PC-3 (cell line): Measurements from ENCODE around the gene ASB10. TPM values are rescaled to one million over a fixed set of nuclear protein-coding genes. Genes with fewer than 3 reads are reported as not detected.
A peak's percentile ranks its signal among the peaks of the same experiment; 100 is the strongest.

Source experiments
- ATAC-seq: fragments of 200-7000 bp; cut with Tn5 transposase; 2 replicates; pipeline ENCODE4 v1.9.1; 2020; ENCODE audit warnings: mild to moderate bottlenecking, moderate library complexity
- BruUV-seq: library from RNA; stranded (reverse); fragments of 400-500 nt; replicated peaks from 2 replicates; lab custom pipeline; 2021; lab: Mats Ljungman, UMichigan
- CTCF ChIA-PET: fragments of 300-600 bp; sonication (Branson Sonifier 250); formaldehyde crosslinking; loops from one replicate; lab custom pipeline; 2022; ENCODE audit warnings: antibody characterized with exemption; lab: Charles Lee
- POLR2A ChIA-PET: fragments of 300-600 bp; sonication (Branson Sonifier 250); formaldehyde crosslinking; loops from one replicate; lab custom pipeline; 2022; ENCODE audit warnings: antibody characterized with exemption; ENCODE audit not compliant: unreplicated experiment; lab: Charles Lee
- DNase-seq: peaks from one replicate; pipeline ENCODE4 v3.0.0-alpha.2; 2015
- H2AFZ ChIP-seq: fragments of 300-600 bp; sonication (generic); 2 replicates; pipeline ENCODE4 v1.6.0; 2016; ENCODE audit warnings: antibody characterized with exemption, low read length
- H3F3A ChIP-seq: fragments of 300-600 bp; sonication (generic); one replicate; pipeline ENCODE4 v1.6.0; 2017; ENCODE audit warnings: antibody characterized with exemption, low read length, control low read depth, mild to moderate bottlenecking; ENCODE audit not compliant: unreplicated experiment
- H3K27ac ChIP-seq: fragments of 300-600 bp; sonication (generic); 2 replicates; pipeline ENCODE4 v1.5.1; 2016; ENCODE audit warnings: mild to moderate bottlenecking, low read length
- H3K27me3 ChIP-seq: fragments of 300-600 bp; sonication (generic); 2 replicates; pipeline ENCODE4 v1.6.1; 2016; ENCODE audit warnings: low read length, mixed read lengths
- H3K36me3 ChIP-seq: fragments of 300-600 bp; sonication (generic); 2 replicates; pipeline ENCODE4 v1.6.1; 2016; ENCODE audit warnings: low read depth, mixed run types, low read length, mixed read lengths
- H3K4me1 ChIP-seq: fragments of 300-600 bp; sonication (generic); 2 replicates; pipeline ENCODE4 v1.5.1; 2016; ENCODE audit warnings: low read length; ENCODE audit not compliant: insufficient read depth
- H3K4me2 ChIP-seq: fragments of 300-600 bp; sonication (generic); 2 replicates; pipeline ENCODE4 v1.6.0; 2016; ENCODE audit warnings: low read length
- H3K4me3 ChIP-seq: fragments of 300-600 bp; sonication (generic); 2 replicates; pipeline ENCODE4 v1.5.1; 2016; ENCODE audit warnings: mild to moderate bottlenecking, low read length, mixed read lengths
- H3K79me2 ChIP-seq: fragments of 300-600 bp; sonication (generic); 2 replicates; pipeline ENCODE4 v1.6.1; 2017; ENCODE audit warnings: low read length, mixed read lengths
- H3K9ac ChIP-seq: fragments of 300-600 bp; sonication (generic); 2 replicates; pipeline ENCODE4 v1.6.0; 2016; ENCODE audit warnings: mild to moderate bottlenecking, low read length
- H3K9me2 ChIP-seq: fragments of 300-600 bp; sonication (generic); replicated peaks from 2 replicates; pipeline ENCODE4 v1.6.1; 2016; ENCODE audit warnings: mixed run types, low read length, mixed read lengths
- H3K9me3 ChIP-seq: fragments of 300-600 bp; sonication (generic); 2 replicates; pipeline ENCODE4 v1.6.1; 2016; ENCODE audit warnings: low read length, mixed read lengths
- H4K20me1 ChIP-seq: fragments of 300-600 bp; sonication (generic); 2 replicates; pipeline ENCODE4 v1.6.1; 2016; ENCODE audit warnings: low read length, mixed read lengths
- EZH2 ChIP-seq: fragments of 300-600 bp; sonication (generic); IDR thresholded peaks from one replicate; pipeline ENCODE4 v1.6.1; 2017; ENCODE audit warnings: antibody characterized with exemption, mild to moderate bottlenecking, low read length; ENCODE audit not compliant: unreplicated experiment
- EZH2phosphoT487 ChIP-seq: fragments of 300-600 bp; sonication (generic); IDR thresholded peaks from 2 replicates; pipeline ENCODE4 v1.6.1; 2018; ENCODE audit warnings: mild to moderate bottlenecking, antibody characterized with exemption, low read length, borderline replicate concordance
- intact Hi-C: fragments of 100-400 bp; cut with micrococcal nuclease; formaldehyde crosslinking; loops from 2 replicates; pipeline ENCODE4 v1.9.0; 2023
- total RNA-seq: library from RNA; depleted of rRNA; stranded (reverse); fragments of >200 nt; gene quantifications from 2 replicates; pipeline ENCODE4 v1.2.3, GENCODE V29; 2014
- TF ChIP-seq, protein P1 (sequence below): fragments of 300-600 bp; sonication (generic); conservative IDR thresholded peaks from 2 replicates; pipeline ENCODE4 v1.5.1; 2017; ENCODE audit warnings: antibody characterized with exemption, low read depth, mild to moderate bottlenecking, low read length

Gene ASB10
- total RNA-seq, 1 experiment from 2014 or later: not detected

DNA sequence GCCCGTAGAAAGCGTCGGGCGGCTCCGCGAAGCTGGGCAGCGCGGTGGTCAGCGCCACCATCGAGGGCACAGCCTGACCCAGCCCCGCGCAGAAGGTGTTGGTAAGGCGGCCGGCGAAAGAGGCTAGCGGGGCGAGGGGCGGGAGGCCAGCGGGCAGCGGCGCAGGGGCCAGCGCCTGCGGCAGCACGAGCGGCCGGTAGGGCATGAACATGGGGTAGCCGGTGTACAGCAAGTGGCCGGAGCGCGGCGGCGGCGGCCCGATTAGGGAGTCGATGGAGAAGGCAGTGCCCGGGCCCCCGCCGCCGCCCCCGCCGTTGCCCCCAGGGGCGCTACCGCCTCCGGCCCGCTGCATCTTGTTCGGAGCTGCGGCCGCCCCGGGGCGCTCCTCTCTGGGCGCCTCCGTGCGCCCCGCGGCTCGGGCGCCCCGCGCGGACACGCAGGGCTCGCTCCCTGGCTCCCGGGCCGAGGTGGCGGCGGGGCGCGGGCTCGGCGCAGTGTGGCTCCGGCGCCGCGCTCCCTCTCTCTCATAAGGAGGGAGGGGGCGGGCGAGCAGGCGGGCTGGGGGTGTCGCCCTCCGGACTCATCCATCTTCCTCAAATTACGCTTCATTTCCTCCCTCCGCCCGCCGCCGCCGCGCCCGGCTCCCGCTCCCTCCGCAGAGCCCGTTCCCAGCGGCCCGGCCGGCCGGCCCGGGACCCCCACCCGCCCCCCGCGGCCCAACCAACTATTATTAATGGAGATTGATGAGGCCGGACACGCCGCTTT, 19.7 kb downstream of the ASB10 start, which contains the start of gene GBX1:
Gene GBX1 (minus strand): TSS at position 498 of the 765 bp plus-strand sequence. CDS start 146 bp downstream, at position 352.
- peak within 1 kb of the TSS; percentile 74 for H2AFZ ChIP-seq
- H4K20me1 ChIP-seq: no peaks in the 10 kb centered on the region
- H3K9me2 ChIP-seq: no peaks in the 10 kb centered on the region
- no peak for DNase-seq
- no peaks in the 10 kb centered on the region for H3K79me2 ChIP-seq
- TF ChIP-seq EZH2phosphoT487 (no peak; the same call in 1 of the 2 replicates), EZH2 (peak; percentile 85)
- intact Hi-C loops: no loop called here
- no peaks in the 10 kb centered on the region for H3K9me3 ChIP-seq
- peak; percentile 61 for ATAC-seq
- peaks cover 6% of the 10 kb centered on the region; the same call in 1 of the 2 replicates for H3K4me1 ChIP-seq
- POLR2A ChIA-PET: no interaction called here
- CTCF ChIA-PET: no interaction called here
- peak within 1 kb of the TSS; percentile 64 for H3K4me3 ChIP-seq
- H3K36me3 ChIP-seq: no peaks in the 10 kb centered on the region
- H3K27ac ChIP-seq: no peak within 1 kb of the TSS
- peaks cover 60% of the 10 kb centered on the region for H3K27me3 ChIP-seq
- H3K9ac ChIP-seq: no peak within 1 kb of the TSS
- H3F3A ChIP-seq: no peaks in the 10 kb centered on the region
- peak within 1 kb of the TSS; percentile 92 for H3K4me2 ChIP-seq
- BruUV-seq: no TSS peak

DNA sequence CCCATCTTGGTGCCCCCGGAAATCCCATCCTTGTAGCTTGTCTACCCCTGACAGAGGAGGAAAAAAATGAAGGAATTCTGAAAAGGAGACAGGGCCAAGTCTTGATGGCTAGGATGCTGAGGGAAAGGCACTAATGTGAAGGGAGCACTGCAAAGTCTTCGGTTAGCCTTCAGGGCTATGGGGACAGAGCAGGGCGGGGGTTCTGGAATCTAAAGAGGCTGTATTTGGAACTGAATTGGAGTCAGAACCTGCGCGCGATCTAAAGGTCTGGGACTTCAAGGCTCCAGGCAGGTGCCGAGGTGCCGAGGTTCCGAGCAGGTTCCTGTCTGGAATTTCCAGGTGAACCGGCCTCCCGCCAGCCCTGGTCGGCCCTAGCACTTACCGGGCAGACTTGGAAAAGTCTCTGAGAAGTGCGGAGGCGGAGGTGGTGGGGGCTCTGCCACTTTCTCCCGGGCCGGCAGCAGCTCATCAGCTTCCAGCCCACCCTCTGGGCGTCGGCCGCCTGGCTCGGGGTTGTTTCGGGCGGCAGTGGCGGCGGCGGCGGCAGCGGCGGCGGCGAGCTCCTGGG, 20.3 kb downstream of the ASB10 start:
- H3K9ac ChIP-seq: no peak overlapping the region
- peak overlapping the region; percentile 73 for H2AFZ ChIP-seq
- peak overlapping the region; percentile 64 for H3K4me3 ChIP-seq
- H3K36me3 ChIP-seq: no peaks in the 10 kb centered on the region
- ATAC-seq (peak; percentile 6; the same call in 1 of the 2 replicates), DNase-seq (no peak)
- H3K9me2 ChIP-seq: no peaks in the 10 kb centered on the region
- H3F3A ChIP-seq: no peaks in the 10 kb centered on the region
- H3K4me1 ChIP-seq: peaks cover 3% of the 10 kb centered on the region; the same call in 1 of the 2 replicates
- ChIA-PET POLR2A (no interaction called here), CTCF (no interaction called here)
- no peak overlapping the region for H3K27ac ChIP-seq
- H3K4me2 ChIP-seq: peak overlapping the region; percentile 92
- H4K20me1 ChIP-seq: no peaks in the 10 kb centered on the region
- no TSS peak for BruUV-seq
- no peaks in the 10 kb centered on the region for H3K79me2 ChIP-seq
- intact Hi-C loops: no loop called here
- no peaks in the 10 kb centered on the region for H3K9me3 ChIP-seq
- H3K27me3 ChIP-seq: peaks cover 60% of the 10 kb centered on the region
- TF ChIP-seq EZH2phosphoT487 (peak; percentile 77; the same call in 1 of the 2 replicates), EZH2 (peak; percentile 99)
- TF ChIP-seq, protein P1, sequence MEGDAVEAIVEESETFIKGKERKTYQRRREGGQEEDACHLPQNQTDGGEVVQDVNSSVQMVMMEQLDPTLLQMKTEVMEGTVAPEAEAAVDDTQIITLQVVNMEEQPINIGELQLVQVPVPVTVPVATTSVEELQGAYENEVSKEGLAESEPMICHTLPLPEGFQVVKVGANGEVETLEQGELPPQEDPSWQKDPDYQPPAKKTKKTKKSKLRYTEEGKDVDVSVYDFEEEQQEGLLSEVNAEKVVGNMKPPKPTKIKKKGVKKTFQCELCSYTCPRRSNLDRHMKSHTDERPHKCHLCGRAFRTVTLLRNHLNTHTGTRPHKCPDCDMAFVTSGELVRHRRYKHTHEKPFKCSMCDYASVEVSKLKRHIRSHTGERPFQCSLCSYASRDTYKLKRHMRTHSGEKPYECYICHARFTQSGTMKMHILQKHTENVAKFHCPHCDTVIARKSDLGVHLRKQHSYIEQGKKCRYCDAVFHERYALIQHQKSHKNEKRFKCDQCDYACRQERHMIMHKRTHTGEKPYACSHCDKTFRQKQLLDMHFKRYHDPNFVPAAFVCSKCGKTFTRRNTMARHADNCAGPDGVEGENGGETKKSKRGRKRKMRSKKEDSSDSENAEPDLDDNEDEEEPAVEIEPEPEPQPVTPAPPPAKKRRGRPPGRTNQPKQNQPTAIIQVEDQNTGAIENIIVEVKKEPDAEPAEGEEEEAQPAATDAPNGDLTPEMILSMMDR: no peak

DNA sequence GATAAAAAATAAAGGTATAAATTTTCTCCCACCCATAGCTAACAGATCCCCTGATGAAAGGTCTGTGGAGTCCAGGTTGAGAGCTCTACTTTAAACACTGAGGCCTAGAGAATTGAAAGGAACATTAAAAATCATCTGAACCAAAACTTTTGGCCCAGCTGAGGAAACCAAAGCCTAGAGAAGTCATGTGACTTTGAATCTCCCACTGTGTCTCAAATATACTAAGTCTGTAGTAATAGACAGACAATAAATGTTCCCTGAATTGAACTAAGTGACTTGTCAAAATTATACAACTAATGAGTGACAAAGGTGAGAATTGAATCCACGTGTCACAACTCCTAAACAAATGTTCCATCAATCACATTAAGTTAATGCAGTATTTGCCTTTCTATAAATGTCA, 25.3 kb downstream of the ASB10 start:
- H3K36me3 ChIP-seq: no peaks in the 10 kb centered on the region
- ChIA-PET CTCF (no interaction called here), POLR2A (no interaction called here)
- H3K27ac ChIP-seq: no peak overlapping the region
- no peak overlapping the region for H3K4me2 ChIP-seq
- no peaks in the 10 kb centered on the region for H3F3A ChIP-seq
- BruUV-seq: no TSS peak
- no peak overlapping the region for H2AFZ ChIP-seq
- H4K20me1 ChIP-seq: no peaks in the 10 kb centered on the region
- H3K4me3 ChIP-seq: no peak overlapping the region
- no peak overlapping the region for H3K9ac ChIP-seq
- TF ChIP-seq, protein P1: no peak
- TF ChIP-seq EZH2phosphoT487 (no peak), EZH2 (no peak)
- no peaks in the 10 kb centered on the region for H3K9me3 ChIP-seq
- intact Hi-C loops: no loop called here
- peaks cover 36% of the 10 kb centered on the region for H3K27me3 ChIP-seq
- DNase-seq (no peak), ATAC-seq (no peak)
- no peaks in the 10 kb centered on the region for H3K79me2 ChIP-seq
- H3K4me1 ChIP-seq: peaks cover 13% of the 10 kb centered on the region
- H3K9me2 ChIP-seq: no peaks in the 10 kb centered on the region
